ENCODE results near the gene WDR70. TPM values are rescaled to one million over a fixed set of nuclear protein-coding genes. Genes with fewer than 3 reads are reported as not detected.
"Not testable (repeated sequence)": the region's sequence is repeated elsewhere in the genome, so short reads cannot be mapped to it uniquely, and the experiment has no call there.

WDR70 gene
- total RNA-seq, 2 donors from 2014 or later = 25.9 to 27.0 TPM

DNA sequence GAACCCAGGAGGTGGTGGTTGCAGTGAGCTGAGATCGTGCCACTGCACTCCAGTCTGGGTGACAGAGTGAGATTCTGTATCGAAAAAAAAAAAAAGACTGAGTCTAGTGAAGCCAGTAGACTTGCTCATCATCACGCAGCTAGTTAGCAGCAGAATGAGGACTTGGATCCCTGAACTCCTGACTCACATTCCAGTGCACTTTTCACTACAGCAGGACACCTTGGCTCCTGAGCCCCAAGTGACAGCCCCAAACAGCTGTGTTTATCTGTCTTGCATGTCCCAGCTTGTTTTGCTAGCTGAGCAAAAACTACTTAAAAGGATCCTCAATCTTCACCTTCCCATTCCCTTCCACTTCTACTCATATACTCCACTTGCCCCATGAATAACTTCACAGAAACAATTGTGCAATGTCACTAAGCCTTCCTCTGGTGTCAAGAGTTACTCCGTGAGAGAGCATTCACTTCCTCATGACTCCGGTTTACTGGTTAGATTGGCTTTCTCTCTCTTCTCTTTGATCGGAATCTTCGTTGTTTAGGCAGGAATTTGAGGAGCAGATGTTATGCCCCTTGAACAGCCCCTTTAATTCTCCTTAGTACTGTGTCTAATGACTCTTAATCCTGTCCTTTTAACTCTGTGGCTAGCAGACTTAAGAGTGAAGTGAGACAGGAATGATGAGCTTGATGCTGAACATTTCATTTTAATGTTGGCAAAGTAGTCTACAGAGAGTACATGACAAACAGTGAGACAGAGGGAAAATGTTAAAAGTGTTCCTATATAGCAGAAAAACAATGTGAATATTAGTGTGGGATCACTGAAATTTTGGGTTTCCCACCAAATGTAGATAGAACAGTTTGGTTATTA is 84.3 kb downstream of the WDR70 start:
- H3K4me3 ChIP-seq; ATAC-seq; DNase-seq; H3K4me1 ChIP-seq; H3K9me3 ChIP-seq; H3K27ac ChIP-seq; H3K36me3 ChIP-seq (replicated peaks in 1 of 2; ENCODE audit: insufficient read depth in 1 of 2, low read depth in 2 of 2); H3K27me3 ChIP-seq; intact Hi-C loops (cut with DNase I): not testable (repeated sequence)
- 77 to 91% methylated on average over 7 of the region's 7 CpGs for WGBS, 2 donors

DNA sequence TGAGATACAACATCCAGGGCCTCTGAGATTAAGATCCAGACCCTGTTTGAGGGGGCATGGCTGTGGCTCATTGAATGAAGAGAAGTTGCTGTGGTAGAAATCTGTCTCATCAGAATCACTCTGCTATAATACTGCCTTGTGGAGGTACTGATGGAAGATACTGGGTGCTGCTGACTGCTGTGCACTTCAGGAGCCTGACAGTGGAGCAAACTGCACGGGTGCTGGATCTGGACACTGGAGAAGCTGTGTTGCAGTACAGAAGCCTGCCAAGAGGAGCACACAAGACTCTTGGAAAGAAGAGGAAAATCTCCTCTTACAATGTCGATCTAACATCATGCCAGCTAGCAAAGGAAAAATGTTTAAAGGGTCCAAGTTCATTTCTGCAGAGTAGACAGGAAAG is 85.5 kb downstream of the WDR70 start:
- WGBS, 2 donors = 63 to 70% methylated on average over 2 of the region's 2 CpGs

DNA sequence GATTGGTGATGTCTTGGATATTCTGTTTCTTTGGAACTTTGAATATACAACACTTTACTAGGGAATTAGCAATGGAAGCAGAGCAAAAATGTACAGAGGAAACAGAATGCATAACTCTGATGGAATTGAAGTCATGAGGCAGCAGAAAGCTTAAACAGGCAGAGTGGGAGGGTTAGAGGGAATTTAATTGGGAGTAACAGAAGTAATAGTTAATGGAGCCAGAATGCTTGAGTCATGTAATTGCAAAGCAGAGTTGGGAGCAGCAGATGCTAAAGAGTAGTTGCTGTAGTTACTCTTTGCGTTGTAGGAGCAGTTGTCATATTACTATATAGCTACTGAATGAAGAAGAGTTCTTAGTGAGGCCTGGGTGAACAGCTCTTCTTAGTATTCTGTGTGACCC is 90.3 kb downstream of the WDR70 start:
- H3K9me3 ChIP-seq; H3K27me3 ChIP-seq; H3K36me3 ChIP-seq (replicated peaks in 1 of 2; ENCODE audit: insufficient read depth in 1 of 2, low read depth in 2 of 2); intact Hi-C loops (cut with DNase I); H3K27ac ChIP-seq; H3K4me3 ChIP-seq; DNase-seq; H3K4me1 ChIP-seq; ATAC-seq: not testable (repeated sequence)
- 89 to 90% methylated on average over 1 of the region's 1 CpG for WGBS, 2 donors

More for the DNA sequence above, 85.5 kb downstream of the WDR70 start:
- H3K9me3 ChIP-seq; ATAC-seq; H3K27ac ChIP-seq; H3K4me3 ChIP-seq; H3K36me3 ChIP-seq (replicated peaks in 1 of 2; ENCODE audit: insufficient read depth in 1 of 2, low read depth in 2 of 2); H3K4me1 ChIP-seq; DNase-seq; H3K27me3 ChIP-seq; intact Hi-C loops (cut with DNase I): not testable (repeated sequence)

DNA sequence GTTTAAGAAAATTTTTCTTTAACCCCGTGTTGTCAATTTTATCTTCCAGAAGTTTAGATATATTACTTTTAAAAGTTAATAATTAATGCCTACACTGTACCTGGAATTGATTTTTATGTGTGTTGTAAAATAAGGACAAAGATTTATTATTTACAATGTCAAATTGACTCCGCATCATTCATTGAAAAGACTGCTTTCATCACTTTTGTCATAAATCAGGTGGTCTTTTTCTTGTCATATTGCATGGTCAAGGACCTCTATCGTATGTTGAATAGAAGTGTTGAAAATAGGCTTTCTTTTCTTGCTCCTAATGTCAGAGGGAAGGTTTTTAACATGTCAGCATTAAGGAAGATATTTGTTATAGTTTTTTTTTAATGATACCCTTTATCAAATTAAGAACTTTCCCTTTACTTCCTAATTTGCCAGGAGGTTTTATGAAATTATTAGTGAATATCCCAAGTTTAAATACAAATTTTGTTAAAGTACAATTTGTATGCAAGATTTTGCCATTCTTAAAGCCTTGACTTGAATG is 92.6 kb downstream of the WDR70 start:
- H3K4me3 ChIP-seq = no peak overlapping the region
- H3K36me3 ChIP-seq (replicated peaks in 1 of 2; ENCODE audit: insufficient read depth in 1 of 2, low read depth in 2 of 2) = no peaks in the 10 kb centered on the region
- TF ChIP-seq POLR2A (IDR thresholded peaks at IDR 0.05) = no peak
- TF ChIP-seq, protein P1, sequence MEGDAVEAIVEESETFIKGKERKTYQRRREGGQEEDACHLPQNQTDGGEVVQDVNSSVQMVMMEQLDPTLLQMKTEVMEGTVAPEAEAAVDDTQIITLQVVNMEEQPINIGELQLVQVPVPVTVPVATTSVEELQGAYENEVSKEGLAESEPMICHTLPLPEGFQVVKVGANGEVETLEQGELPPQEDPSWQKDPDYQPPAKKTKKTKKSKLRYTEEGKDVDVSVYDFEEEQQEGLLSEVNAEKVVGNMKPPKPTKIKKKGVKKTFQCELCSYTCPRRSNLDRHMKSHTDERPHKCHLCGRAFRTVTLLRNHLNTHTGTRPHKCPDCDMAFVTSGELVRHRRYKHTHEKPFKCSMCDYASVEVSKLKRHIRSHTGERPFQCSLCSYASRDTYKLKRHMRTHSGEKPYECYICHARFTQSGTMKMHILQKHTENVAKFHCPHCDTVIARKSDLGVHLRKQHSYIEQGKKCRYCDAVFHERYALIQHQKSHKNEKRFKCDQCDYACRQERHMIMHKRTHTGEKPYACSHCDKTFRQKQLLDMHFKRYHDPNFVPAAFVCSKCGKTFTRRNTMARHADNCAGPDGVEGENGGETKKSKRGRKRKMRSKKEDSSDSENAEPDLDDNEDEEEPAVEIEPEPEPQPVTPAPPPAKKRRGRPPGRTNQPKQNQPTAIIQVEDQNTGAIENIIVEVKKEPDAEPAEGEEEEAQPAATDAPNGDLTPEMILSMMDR (IDR thresholded peaks at IDR 0.05) = no peak
- ATAC-seq (no peak), DNase-seq (no peak)
- 54 to 56% methylated on average over 3 of the region's 3 CpGs for WGBS, 2 donors
- H3K27ac ChIP-seq = no peak overlapping the region
- H3K4me1 ChIP-seq = no peaks in the 10 kb centered on the region
- H3K27me3 ChIP-seq = no peaks in the 10 kb centered on the region
- intact Hi-C loops (cut with DNase I) = no loop called here
- no peaks in the 10 kb centered on the region for H3K9me3 ChIP-seq

GRCh38 chr5:37477426-37477825 is 98.3 kb downstream of the WDR70 start:
- H3K27me3 ChIP-seq = no peaks in the 10 kb centered on the region
- H3K4me1 ChIP-seq = no peaks in the 10 kb centered on the region
- intact Hi-C loops (cut with DNase I) = no loop called here
- no peaks in the 10 kb centered on the region for H3K9me3 ChIP-seq
- no peak for DNase-seq
- H3K27ac ChIP-seq = no peak overlapping the region
- ATAC-seq = no peak
- no peak overlapping the region for H3K4me3 ChIP-seq
- TF ChIP-seq, protein P1 (IDR thresholded peaks at IDR 0.05) = no peak
- TF ChIP-seq POLR2A (IDR thresholded peaks at IDR 0.05) = no peak
- H3K36me3 ChIP-seq (replicated peaks in 1 of 2; ENCODE audit: insufficient read depth in 1 of 2, low read depth in 2 of 2) = peaks cover 0 to 7% of the 10 kb centered on the region in 2 donors

- no peak for TF ChIP-seq POLR2A (IDR thresholded peaks at IDR 0.05)
- TF ChIP-seq, protein P1 (IDR thresholded peaks at IDR 0.05) = no peak
- no peak for ATAC-seq
- Histone ChIP-seq H3K36me3 (replicated peaks in 1 of 2; ENCODE audit: insufficient read depth in 1 of 2, low read depth in 2 of 2) (peaks cover 0 to 7% of the 10 kb centered on the region in 2 donors), H3K4me1 (no peaks in the 10 kb centered on the region), H3K4me3 (no peak overlapping the region), H3K27ac (no peak overlapping the region), H3K9me3 (no peaks in the 10 kb centered on the region), H3K27me3 (no peaks in the 10 kb centered on the region)
- WGBS, 2 donors = 68 to 72% methylated on average over 4 of the region's 4 CpGs
- intact Hi-C loops (cut with DNase I) = no loop called here
- no peak for DNase-seq
Measured at GRCh38 chr5:37478121-37478894, 99.2 kb downstream of the WDR70 start.

DNA sequence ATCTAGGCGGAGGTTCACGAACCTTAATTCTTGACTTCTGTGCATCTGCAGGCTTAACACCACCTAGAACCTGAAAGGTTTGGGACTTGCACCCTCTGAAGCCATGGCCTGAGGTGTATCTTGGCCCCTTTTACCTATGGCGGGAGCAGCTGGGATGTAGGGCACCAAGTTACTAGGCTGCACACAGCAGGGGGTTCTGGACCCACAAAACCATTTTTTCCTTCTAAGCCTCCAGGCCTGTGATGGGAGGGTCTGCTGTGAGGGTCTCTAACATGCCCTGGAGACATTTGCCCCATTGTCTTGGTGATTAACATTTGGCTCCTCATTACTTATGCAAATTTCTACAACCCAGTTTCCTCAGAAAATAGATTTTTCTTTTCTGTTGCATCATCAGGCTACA is 102.3 kb downstream of the WDR70 start:
- intact Hi-C loops (cut with DNase I); DNase-seq; H3K27ac ChIP-seq; H3K4me1 ChIP-seq; H3K9me3 ChIP-seq; H3K4me3 ChIP-seq; H3K36me3 ChIP-seq (replicated peaks in 1 of 2; ENCODE audit: insufficient read depth in 1 of 2, low read depth in 2 of 2); ATAC-seq; H3K27me3 ChIP-seq: not testable (repeated sequence)
- 98 to 100% methylated on average over 3 of the region's 3 CpGs for WGBS, 2 donors
